Peyer's patch (tissue), 4 donors: ENCODE measurements around the gene IKZF2. TPM values are rescaled to one million over a fixed set of nuclear protein-coding genes. Genes with fewer than 3 reads are reported as not detected.

Experiments
- DNase-seq, 3 donors: peaks; one replicate each; pipeline ENCODE4 v3.0.0-alpha.2; 2017 to 2019
- H3K27ac ChIP-seq, 4 donors: fragments of 200-600 bp; sonication (generic); one replicate each; pipeline ENCODE4 v1.5.1; 2016 to 2019
- H3K27me3 ChIP-seq, 2 donors: fragments of 200-600 bp; sonication (generic); one replicate each; pipeline ENCODE4 v1.5.1; 2019
- H3K36me3 ChIP-seq, 3 donors: fragments of 200-600 bp; sonication (generic); one replicate each; pipeline ENCODE4 v1.5.1; 2016 to 2019
- H3K4me1 ChIP-seq, 4 donors: fragments of 200-600 bp; sonication (generic); one replicate each; pipeline ENCODE4 v1.5.1; 2016 to 2019
- H3K4me3 ChIP-seq, 4 donors: fragments of 200-600 bp; sonication (generic); 1 replicate in 3 of 4; 2 replicates in 1 of 4; pipeline ENCODE4 v1.5.1; 2016 to 2019; ENCODE audit warnings: mild to moderate bottlenecking in 1 of 4
- H3K9me3 ChIP-seq, 4 donors: fragments of 200-600 bp; sonication (generic); one replicate each; pipeline ENCODE4 v1.5.1; 2016 to 2019; ENCODE audit warnings: mild to moderate bottlenecking in 1 of 4
- POLR2A ChIP-seq, 2 donors: fragments of 450-650 bp; IDR thresholded peaks; one replicate each; pipeline ENCODE4 v1.5.1; 2017; ENCODE audit warnings: antibody characterized with exemption in 2 of 2, mild to moderate bottlenecking in 2 of 2, moderate library complexity in 2 of 2
- total RNA-seq, 4 donors: library from RNA; depleted of rRNA; stranded (reverse); fragments of >200 nt; gene quantifications; one replicate each; pipeline ENCODE4 v1.1.0, GENCODE V29; 2016
- TF ChIP-seq, protein P1 (sequence below), 6 experiments: fragments of 450-650 bp in 4 of 6; fragments of 200-600 bp in 2 of 6; sonication (generic) in 1 of 6; IDR thresholded peaks; one replicate each; pipeline ENCODE4 v1.5.1; 2017 to 2019; ENCODE audit warnings: antibody characterized with exemption in 6 of 6, mild to moderate bottlenecking in 3 of 6, moderate library complexity in 1 of 6

Gene IKZF2
- total RNA-seq, 4 donors from 2014 or later = 4.2 to 8.3 (median 6.1) TPM

DNA sequence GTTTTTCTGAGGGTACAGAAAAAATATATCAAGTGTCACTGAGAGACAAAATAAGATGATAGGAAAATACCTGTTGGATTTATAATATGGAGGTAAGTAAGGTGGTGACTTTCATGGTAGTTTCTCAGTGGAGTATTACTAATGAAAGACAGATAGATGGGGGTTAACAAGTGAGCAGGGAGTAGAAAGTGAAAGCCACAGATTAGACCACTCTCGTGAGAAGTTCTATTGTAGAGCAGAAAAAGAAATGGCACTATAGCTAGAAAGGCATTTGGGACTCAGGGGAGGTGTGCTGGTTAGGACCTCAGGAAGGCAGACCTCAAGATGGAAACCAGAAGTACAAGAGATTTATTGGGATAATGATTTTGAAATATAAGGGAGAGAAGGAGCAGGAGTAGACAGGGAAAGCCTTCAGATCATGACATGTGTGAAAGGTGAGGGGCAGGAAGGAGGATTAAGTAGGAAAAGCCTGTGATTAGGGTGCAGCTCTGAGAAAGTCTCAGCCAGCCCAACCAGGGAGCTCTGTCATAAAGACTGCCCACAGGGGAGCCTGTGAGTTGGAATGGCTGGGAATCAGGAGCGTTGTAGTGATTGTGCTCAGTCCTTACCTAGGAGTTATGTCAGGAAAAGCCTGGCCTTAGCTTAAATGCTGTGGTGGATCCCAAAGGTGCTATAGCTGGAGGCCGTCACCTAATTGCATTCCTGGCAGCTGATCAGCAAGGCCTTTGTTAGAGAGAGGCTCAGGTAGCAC is 198.1 kb downstream of the IKZF2 start:
- Histone ChIP-seq H3K4me3 (no peak overlapping the region), H3K36me3 (no peaks in the 10 kb centered on the region), H3K9me3 (no peaks in the 10 kb centered on the region), H3K27me3 (no peaks in the 10 kb centered on the region), H3K4me1 (no peaks in the 10 kb centered on the region), H3K27ac (no peak overlapping the region)
- DNase-seq = no peak
- TF ChIP-seq POLR2A (IDR thresholded peaks at IDR 0.05) = no peak
- TF ChIP-seq, protein P1, sequence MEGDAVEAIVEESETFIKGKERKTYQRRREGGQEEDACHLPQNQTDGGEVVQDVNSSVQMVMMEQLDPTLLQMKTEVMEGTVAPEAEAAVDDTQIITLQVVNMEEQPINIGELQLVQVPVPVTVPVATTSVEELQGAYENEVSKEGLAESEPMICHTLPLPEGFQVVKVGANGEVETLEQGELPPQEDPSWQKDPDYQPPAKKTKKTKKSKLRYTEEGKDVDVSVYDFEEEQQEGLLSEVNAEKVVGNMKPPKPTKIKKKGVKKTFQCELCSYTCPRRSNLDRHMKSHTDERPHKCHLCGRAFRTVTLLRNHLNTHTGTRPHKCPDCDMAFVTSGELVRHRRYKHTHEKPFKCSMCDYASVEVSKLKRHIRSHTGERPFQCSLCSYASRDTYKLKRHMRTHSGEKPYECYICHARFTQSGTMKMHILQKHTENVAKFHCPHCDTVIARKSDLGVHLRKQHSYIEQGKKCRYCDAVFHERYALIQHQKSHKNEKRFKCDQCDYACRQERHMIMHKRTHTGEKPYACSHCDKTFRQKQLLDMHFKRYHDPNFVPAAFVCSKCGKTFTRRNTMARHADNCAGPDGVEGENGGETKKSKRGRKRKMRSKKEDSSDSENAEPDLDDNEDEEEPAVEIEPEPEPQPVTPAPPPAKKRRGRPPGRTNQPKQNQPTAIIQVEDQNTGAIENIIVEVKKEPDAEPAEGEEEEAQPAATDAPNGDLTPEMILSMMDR (IDR thresholded peaks at IDR 0.05) = no peak

DNA sequence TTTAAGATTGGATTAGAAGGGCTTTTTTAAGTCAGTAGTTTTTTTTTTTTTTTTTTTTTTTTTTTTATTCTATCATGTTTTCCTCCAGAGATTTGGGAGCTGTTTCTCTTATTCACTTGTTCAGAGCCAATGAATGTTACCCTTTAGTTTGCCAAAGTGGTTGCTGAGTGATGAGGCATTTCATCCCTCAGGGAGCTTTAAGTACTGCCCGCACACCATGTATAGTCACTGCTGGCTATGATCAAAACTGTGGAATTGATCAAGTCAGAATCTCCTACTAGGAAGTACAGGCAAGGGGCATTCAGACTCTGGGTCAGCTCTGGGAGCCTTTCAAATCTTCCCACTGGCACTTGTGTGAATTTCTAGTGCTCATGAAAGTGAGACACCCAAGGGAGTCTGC is 201.6 kb downstream of the IKZF2 start:
- no peaks in the 10 kb centered on the region for H3K36me3 ChIP-seq
- TF ChIP-seq, protein P1 (IDR thresholded peaks at IDR 0.05) = no peak
- no peak for TF ChIP-seq POLR2A (IDR thresholded peaks at IDR 0.05)
- no peak for DNase-seq
- H3K4me1 ChIP-seq = no peaks in the 10 kb centered on the region
- no peak overlapping the region for H3K27ac ChIP-seq
- no peaks in the 10 kb centered on the region for H3K27me3 ChIP-seq
- H3K4me3 ChIP-seq = no peak overlapping the region
- H3K9me3 ChIP-seq = no peaks in the 10 kb centered on the region

Other genes with a start within 250 kb of the IKZF2 start
- 10 to 100 TPM in 2 of 4 donors, 1 to 10 TPM in 2; 5.5 to 43.7 (median 10.0) TPM for gene SPAG16, start 132.9 kb upstream of the IKZF2 start, total RNA-seq